GM18526 (cell line): ENCODE data around the gene CRTC3.
A peak's percentile ranks its signal among the peaks of the same experiment; 100 is the strongest.

ENCODE experiments used
- POLR2A ChIP-seq: IDR thresholded peaks from 3 replicates; pipeline ENCODE4 v1.6.1; 2011; ENCODE audit not compliant: insufficient read length; ENCODE audit errors: extremely low read depth

Gene CRTC3

DNA sequence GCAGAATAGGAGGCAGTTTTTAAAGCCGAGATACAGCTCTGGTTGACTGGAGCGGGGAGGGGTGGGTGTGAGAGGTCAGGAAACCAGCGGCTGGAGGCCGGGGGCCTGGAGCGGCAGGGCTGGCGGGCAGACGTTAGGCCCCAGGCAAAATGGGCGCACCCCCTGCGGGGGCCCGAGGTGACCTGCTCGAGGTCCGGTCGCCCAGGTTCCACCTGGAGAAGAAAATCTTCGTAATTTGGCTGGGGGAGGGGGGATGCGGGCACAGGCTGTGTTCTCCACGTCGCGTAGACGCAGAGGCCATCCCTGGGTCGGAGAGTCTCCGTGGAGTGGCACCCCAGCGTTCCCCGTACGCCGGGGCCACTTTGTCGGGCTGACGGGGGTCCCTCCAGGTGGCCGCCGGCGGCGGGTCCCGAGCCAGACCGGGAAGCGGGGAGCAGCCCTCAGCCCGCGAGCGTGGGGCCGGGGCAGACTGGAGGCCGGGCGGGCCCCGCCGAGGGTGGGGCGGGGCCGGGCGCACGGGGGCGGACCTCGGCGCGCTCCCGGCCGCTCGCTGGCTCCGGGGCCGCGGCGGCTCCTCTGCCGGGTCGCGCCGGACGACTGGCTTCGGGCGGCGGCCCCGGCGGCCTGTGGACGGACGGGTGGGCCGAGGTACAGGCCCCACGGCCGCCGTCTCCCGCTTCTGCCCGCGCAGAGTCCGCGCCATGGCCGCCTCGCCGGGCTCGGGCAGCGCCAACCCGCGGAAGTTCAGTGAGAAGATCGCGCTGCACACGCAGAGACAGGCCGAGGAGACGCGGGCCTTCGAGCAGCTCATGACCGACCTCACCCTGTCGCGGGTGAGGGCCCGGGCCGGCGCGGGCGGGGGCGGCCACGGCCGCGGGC is at the start of gene CRTC3:
Gene CRTC3, plus strand, starts transcription at position 553 of the 879 bp plus-strand sequence. Its CDS starts 149 bp downstream, at position 702.
- peak; percentile 75 for TF ChIP-seq POLR2A

GRCh38 chr15:90481023-90481422 is 48.7 kb upstream of the CRTC3 start:
- no peak for TF ChIP-seq POLR2A

DNA sequence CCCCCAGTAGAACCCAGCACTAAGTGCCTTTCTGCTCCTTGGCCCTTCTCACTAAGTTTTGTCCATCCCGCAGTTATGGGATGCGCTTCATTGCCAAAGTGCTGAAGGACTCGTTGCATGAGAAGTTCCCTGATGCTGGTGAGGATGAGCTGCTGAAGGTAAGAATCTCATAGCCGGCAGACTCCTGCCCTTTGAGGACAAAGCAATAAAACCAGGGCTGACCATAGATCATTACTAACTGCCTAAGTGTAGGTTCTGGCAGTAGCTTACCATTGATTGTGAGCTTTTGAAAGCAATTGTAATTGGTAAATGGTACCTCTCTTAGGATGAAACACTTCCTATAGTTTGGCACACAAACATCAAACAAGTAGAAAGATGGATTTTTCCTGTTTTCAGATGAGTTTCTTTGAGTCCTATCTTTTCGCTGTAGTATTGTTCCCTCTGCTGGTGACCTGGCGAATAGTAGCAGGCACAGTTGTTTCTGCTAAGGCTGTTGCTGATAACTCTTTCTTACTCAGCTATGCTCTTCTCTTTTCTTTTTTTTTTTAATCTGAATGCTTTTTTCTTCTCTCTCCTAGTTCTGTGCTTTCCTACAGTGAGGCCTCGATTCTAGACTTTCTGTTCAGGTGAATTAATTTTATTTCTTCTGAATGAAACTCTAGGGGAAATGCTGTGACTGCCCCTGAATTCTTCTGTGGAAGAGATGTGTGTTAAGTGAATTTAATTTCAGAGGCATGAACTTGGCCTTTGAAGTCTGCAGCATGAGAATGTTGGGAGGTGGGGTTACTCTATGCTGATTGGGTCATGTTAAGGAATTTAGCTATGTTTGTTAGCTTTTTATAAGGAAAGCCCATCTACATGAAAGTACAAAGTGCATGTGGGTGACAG is 47.4 kb upstream of the CRTC3 start:
- TF ChIP-seq POLR2A, result no peak

DNA sequence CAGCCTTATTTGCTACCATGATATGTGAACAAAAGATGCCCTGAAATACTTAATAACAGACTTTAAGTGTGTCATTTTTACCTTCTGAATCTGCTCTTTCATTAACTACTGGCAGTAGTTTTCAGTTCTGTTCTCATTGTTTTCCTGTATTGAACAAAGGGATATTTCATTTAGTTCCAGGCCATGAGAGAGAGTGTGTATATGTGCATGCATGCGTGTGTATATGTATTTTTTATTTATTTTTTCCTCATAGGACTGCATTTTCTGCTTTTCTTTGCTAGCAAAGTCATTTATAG is 46.8 kb upstream of the CRTC3 start:
- TF ChIP-seq POLR2A, result no peak

GRCh38 chr15:90483637-90484036 is 46.1 kb upstream of the CRTC3 start:
- no peak for TF ChIP-seq POLR2A

- TF ChIP-seq POLR2A, result no peak
These were observed 42.5 kb upstream of the CRTC3 start for GRCh38 chr15:90487186-90487585.

- TF ChIP-seq POLR2A, result no peak
These were observed 40.2 kb upstream of the CRTC3 start for GRCh38 chr15:90489514-90489913.

DNA sequence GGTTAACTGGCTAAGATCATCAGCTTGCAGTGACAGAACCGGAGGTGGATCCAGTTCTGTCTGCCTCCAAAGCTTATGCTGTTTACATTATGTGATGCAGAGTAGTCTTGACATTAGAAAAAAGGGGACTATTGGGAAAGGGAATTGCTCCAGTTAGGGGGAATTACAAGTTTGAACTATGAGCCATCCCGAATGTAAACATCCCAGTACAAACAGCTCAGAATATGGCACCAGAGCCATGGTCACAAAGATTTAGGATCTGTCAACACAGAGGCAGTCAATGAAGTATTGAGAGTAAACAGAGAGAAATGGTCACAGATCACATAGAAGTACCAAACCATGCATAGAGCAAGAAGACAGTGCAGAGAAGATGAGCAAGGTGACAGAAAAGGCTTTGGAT is 39.8 kb upstream of the CRTC3 start:
- no peak for TF ChIP-seq POLR2A

- no peak for TF ChIP-seq POLR2A
These were observed 36.1 kb upstream of the CRTC3 start for GRCh38 chr15:90493647-90494046.

- TF ChIP-seq POLR2A, result no peak
These were observed 34.7 kb upstream of the CRTC3 start for GRCh38 chr15:90495067-90495466.

GRCh38 chr15:90496791-90497190 is 32.9 kb upstream of the CRTC3 start:
- no peak for TF ChIP-seq POLR2A

- TF ChIP-seq POLR2A, result no peak
These were observed 32.3 kb upstream of the CRTC3 start for GRCh38 chr15:90497376-90497775.

DNA sequence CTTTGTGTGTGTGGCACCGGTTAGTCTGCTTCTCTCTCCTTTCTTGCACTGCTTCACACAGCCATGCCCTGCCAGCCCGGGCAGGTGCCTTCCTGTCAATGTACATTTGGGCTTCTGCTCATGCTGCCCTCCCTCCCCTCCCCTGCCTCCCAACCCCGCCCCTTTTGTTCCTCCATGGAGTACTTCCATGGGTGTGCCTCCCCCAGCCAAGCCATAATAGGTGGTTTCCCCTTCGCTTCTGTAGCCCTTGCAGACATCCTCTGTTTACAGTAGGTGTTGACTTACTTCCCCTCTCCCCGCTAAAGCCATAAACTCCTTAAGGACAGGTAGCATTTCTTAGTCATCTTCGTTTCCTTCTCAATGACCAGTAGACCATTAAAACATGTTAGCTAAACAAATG is 31.8 kb upstream of the CRTC3 start:
- TF ChIP-seq POLR2A, result no peak

GRCh38 chr15:90500171-90500570 is 29.6 kb upstream of the CRTC3 start:
- no peak for TF ChIP-seq POLR2A

GRCh38 chr15:90501898-90502297 is 27.8 kb upstream of the CRTC3 start:
- no peak for TF ChIP-seq POLR2A

GRCh38 chr15:90512276-90512675 is 17.4 kb upstream of the CRTC3 start:
- no peak for TF ChIP-seq POLR2A
